Fibroblast of villous mesenchyme (primary cell): ENCODE data around the gene MKRN2OS. TPM values are rescaled to one million over a fixed set of nuclear protein-coding genes. Genes with fewer than 3 reads are reported as not detected.

Source experiments
- DNase-seq: peaks from one replicate; pipeline ENCODE4 v3.0.0-alpha.2; 2010; ENCODE audit warnings: low read depth
- H3K4me3 ChIP-seq: 2 replicates; pipeline ENCODE4 v1.5.1; 2011; ENCODE audit warnings: low read depth, mild to moderate bottlenecking, low read length
- CTCF ChIP-seq: IDR thresholded peaks from 2 replicates; pipeline ENCODE4 v1.5.1; 2012; ENCODE audit warnings: low read depth, mild to moderate bottlenecking, low read length; ENCODE audit not compliant: insufficient read depth
- small RNA-seq: library from RNA; depleted of rRNA; stranded (forward); fragments of <200 nt; gene quantifications from one replicate; pipeline ENCODE3, GENCODE V24; 2012
- total RNA-seq: library from RNA; depleted of rRNA; stranded (reverse); fragments of >200 nt; gene quantifications from 2 replicates; pipeline ENCODE4 v1.2.3, GENCODE V29; 2012

MKRN2OS gene
- total RNA-seq, 1 donor, result not detected

GRCh38 chr3:12495749-12496452, 49.4 kb downstream of the MKRN2OS start:
- no peak overlapping the region for H3K4me3 ChIP-seq

DNA sequence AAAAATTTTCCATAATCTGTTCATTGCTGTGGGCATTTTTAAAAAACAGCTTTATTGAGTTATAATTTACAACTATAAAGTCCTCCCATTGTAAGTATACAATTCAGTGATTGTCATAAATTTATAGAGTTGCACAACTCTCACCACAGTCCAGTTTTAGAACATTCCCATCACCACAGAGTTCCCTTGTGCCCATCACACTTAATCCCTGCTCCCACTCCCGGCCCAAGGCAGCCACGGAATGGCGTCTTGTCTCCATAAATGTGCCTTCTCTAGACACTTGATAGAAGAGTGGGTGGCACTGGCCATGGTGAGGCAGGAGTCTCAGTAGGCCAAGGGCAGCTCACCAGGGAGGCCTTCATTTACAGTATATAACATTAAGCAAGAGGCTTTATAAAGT, 54.8 kb downstream of the MKRN2OS start:
- peak; percentile 78 for DNase-seq
- no peak for TF ChIP-seq CTCF
- no peak overlapping the region for H3K4me3 ChIP-seq

More at GRCh38 chr3:12495749-12496452, 49.4 kb downstream of the MKRN2OS start:
- peak; percentile 19 for TF ChIP-seq CTCF
- DNase-seq, result no peak

- TF ChIP-seq CTCF, result no peak
- H3K4me3 ChIP-seq, result no peak overlapping the region
- no peak for DNase-seq
These were observed 55.5 kb downstream of the MKRN2OS start for GRCh38 chr3:12489832-12490231.

Small RNA genes within 50 kb of the gene (small RNA-seq; reads per million reads assigned to genes)
- gene RF00017 (not detected), gene RNA5SP123 (not detected), gene RNU6-377P (not detected)

Other genes with a start within 250 kb of the MKRN2OS start
- 8.4 and 17.3 TPM in 2 replicates for gene TSEN2, start 61.0 kb downstream of the MKRN2OS start, total RNA-seq
- gene MKRN2, start 11.6 kb upstream of the MKRN2OS start, total RNA-seq, result 41.9 and 42.7 TPM in 2 replicates
- 86.7 and 111 TPM in 2 replicates for gene RAF1, start 118.6 kb upstream of the MKRN2OS start, total RNA-seq
- under 0.01 TPM in 1 of 2 replicates, not detected in the other for gene TMEM40, start 213.8 kb upstream of the MKRN2OS start, total RNA-seq